Testis (tissue), 2 donors: ENCODE measurements around the gene RNF187.

Experiments
- POLR2A ChIP-seq: fragments of 450-650 bp; IDR thresholded peaks from one replicate; pipeline ENCODE4 v1.6.1; 2017; ENCODE audit warnings: antibody characterized with exemption, mild to moderate bottlenecking, moderate library complexity
- TF ChIP-seq, protein P1 (sequence below), 3 experiments: fragments of 450-650 bp in 2 of 3; fragments of 200-600 bp in 1 of 3; sonication (generic) in 1 of 3; IDR thresholded peaks; one replicate each; pipeline ENCODE4 v1.5.1; 2016 to 2019; ENCODE audit warnings: antibody characterized with exemption in 3 of 3, mild to moderate bottlenecking in 2 of 3, moderate library complexity in 1 of 3

DNA sequence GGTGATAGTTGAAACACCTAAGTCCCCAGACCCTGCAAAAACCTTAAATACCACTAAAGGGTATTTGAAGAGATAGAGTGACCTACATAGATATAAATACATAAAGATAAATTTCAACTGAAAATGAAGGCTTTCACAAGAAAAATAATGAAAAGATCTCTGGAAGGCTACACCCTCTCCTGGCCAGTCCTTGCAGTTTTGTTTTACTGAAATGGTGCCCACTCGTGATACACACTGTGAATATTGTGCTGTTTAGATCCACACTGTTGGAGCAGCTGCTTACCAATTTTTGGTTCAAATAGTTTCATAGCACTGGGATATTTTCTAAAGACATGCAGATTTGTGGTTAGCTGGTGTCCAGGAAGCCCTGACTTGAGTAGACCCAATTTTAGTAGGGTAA lies 31.5 kb upstream of the RNF187 start:
- TF ChIP-seq, protein P1, sequence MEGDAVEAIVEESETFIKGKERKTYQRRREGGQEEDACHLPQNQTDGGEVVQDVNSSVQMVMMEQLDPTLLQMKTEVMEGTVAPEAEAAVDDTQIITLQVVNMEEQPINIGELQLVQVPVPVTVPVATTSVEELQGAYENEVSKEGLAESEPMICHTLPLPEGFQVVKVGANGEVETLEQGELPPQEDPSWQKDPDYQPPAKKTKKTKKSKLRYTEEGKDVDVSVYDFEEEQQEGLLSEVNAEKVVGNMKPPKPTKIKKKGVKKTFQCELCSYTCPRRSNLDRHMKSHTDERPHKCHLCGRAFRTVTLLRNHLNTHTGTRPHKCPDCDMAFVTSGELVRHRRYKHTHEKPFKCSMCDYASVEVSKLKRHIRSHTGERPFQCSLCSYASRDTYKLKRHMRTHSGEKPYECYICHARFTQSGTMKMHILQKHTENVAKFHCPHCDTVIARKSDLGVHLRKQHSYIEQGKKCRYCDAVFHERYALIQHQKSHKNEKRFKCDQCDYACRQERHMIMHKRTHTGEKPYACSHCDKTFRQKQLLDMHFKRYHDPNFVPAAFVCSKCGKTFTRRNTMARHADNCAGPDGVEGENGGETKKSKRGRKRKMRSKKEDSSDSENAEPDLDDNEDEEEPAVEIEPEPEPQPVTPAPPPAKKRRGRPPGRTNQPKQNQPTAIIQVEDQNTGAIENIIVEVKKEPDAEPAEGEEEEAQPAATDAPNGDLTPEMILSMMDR (IDR thresholded peaks at IDR 0.05), result peak in 2 of 3 experiments; percentile 15
- no peak for TF ChIP-seq POLR2A
